ENCODE measurements around the gene VIT. TPM values are rescaled to one million over a fixed set of nuclear protein-coding genes. Genes with fewer than 3 reads are reported as not detected.

VIT gene
- polyA plus RNA-seq, 3 donors = not detected

DNA sequence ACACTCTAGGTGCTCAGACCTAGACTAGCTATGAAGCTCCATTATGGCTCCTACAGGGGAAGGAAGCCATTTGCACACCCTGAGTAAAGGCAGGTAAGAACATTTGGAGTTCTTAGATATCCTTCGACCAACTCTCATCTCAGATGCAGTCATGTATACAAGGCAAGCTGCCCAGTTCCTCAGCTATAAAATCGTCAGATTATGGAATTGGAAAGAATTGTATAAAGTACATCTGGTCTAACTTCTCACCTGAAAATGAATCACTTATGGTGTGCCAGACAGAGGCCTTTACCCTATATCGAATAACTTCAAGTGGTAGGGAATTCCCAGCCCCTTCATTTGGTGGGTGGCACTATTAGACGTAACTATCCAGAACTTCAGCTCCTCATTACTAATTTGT lies 79.3 kb downstream of the VIT start:
- H3K27me3 Mint-ChIP-seq (ENCODE audit: low read depth in 3 of 3) = peaks cover 0 to 2% (median 1%) of the 10 kb centered on the region in 3 donors
- 100% methylated on average over 2 of the region's 4 CpGs for WGBS (ENCODE audit: insufficient coverage)

DNA sequence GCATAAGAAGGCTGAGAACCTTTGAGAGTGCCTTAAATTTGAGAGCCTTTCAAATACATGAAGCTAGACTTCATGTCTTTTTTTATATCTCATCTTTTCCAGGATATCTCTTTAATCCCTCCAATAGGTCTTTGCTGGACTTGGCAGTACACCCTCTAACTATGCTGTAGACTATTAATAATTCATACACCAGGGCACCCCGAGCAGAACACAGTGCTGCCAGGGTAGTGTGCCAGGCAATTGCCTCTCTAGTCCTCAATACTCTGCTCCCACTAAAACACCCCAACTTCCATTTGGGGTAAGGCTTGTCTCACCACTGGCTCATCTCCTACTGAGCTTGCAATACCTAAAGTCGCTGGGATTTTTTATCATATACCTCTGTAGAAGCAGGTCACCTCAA lies 80.8 kb downstream of the VIT start:
- 89% methylated on average over 2 of the region's 2 CpGs for WGBS (ENCODE audit: insufficient coverage)
- Histone ChIP-seq H3K79me2 (ENCODE audit: insufficient read depth, low read length) (no peaks in the 10 kb centered on the region), H2AFZ (ENCODE audit: insufficient read depth, low read depth, low read length, poor library complexity, severe bottlenecking) (no peak overlapping the region), H3K27me3 (ENCODE audit: control insufficient read depth in 2 of 2, insufficient read depth in 2 of 2, low read length in 2 of 2) (no peaks in the 10 kb centered on the region), H3K4me1 (ENCODE audit: control insufficient read depth in 1 of 2, insufficient read depth in 2 of 2, low read length in 2 of 2) (peaks cover 7% of the 10 kb centered on the region in 2 donors), H3K9me3 (replicated peaks in 1 of 2; ENCODE audit: control insufficient read depth in 1 of 2, insufficient read depth in 1 of 2, low read length in 2 of 2) (no peaks in the 10 kb centered on the region), H3K4me3 (replicated peaks in 1 of 3; ENCODE audit: low read depth in 2 of 3, low read length in 3 of 3) (no peak overlapping the region), H3K36me3 (replicated peaks in 1 of 2; ENCODE audit: control insufficient read depth in 1 of 2, insufficient read depth in 2 of 2, low read length in 2 of 2) (no peaks in the 10 kb centered on the region), H3K9ac (ENCODE audit: insufficient read depth, low read length, poor library complexity, severe bottlenecking) (no peak overlapping the region), H4K20me1 (ENCODE audit: insufficient read depth, low read length) (no peaks in the 10 kb centered on the region), H3K27ac (ENCODE audit: low read depth in 1 of 2, low read length in 2 of 2) (no peak overlapping the region), H3K4me2 (replicated peaks; ENCODE audit: extremely low read depth, low read length, poor library complexity, severe bottlenecking) (no peak overlapping the region)
- H3K27ac Mint-ChIP-seq = no peak overlapping the region
- intact Hi-C loops (cut with micrococcal nuclease) = no loop called here
- DNase-seq = no peak
- H3K36me3 Mint-ChIP-seq = no peaks in the 10 kb centered on the region
- H3K27me3 Mint-ChIP-seq (ENCODE audit: low read depth in 3 of 3) = peaks cover 0 to 2% (median 1%) of the 10 kb centered on the region in 3 donors
- H3K4me3 Mint-ChIP-seq = no peak overlapping the region
- H3K4me1 Mint-ChIP-seq = peaks cover 10% of the 10 kb centered on the region
- TF ChIP-seq, protein P1, sequence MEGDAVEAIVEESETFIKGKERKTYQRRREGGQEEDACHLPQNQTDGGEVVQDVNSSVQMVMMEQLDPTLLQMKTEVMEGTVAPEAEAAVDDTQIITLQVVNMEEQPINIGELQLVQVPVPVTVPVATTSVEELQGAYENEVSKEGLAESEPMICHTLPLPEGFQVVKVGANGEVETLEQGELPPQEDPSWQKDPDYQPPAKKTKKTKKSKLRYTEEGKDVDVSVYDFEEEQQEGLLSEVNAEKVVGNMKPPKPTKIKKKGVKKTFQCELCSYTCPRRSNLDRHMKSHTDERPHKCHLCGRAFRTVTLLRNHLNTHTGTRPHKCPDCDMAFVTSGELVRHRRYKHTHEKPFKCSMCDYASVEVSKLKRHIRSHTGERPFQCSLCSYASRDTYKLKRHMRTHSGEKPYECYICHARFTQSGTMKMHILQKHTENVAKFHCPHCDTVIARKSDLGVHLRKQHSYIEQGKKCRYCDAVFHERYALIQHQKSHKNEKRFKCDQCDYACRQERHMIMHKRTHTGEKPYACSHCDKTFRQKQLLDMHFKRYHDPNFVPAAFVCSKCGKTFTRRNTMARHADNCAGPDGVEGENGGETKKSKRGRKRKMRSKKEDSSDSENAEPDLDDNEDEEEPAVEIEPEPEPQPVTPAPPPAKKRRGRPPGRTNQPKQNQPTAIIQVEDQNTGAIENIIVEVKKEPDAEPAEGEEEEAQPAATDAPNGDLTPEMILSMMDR (IDR thresholded peaks at IDR 0.05) = no peak
- H3K9me3 Mint-ChIP-seq = no peaks in the 10 kb centered on the region

More for the DNA sequence above, 79.3 kb downstream of the VIT start:
- Histone ChIP-seq H3K27me3 (ENCODE audit: control insufficient read depth in 2 of 2, insufficient read depth in 2 of 2, low read length in 2 of 2) (no peaks in the 10 kb centered on the region), H2AFZ (ENCODE audit: insufficient read depth, low read depth, low read length, poor library complexity, severe bottlenecking) (no peak overlapping the region), H3K79me2 (ENCODE audit: insufficient read depth, low read length) (no peaks in the 10 kb centered on the region), H3K4me1 (ENCODE audit: control insufficient read depth in 1 of 2, insufficient read depth in 2 of 2, low read length in 2 of 2) (no peaks in the 10 kb centered on the region), H3K9me3 (replicated peaks in 1 of 2; ENCODE audit: control insufficient read depth in 1 of 2, insufficient read depth in 1 of 2, low read length in 2 of 2) (no peaks in the 10 kb centered on the region), H3K27ac (ENCODE audit: low read depth in 1 of 2, low read length in 2 of 2) (no peak overlapping the region), H3K9ac (ENCODE audit: insufficient read depth, low read length, poor library complexity, severe bottlenecking) (no peak overlapping the region), H3K4me3 (replicated peaks in 1 of 3; ENCODE audit: low read depth in 2 of 3, low read length in 3 of 3) (no peak overlapping the region), H3K36me3 (replicated peaks in 1 of 2; ENCODE audit: control insufficient read depth in 1 of 2, insufficient read depth in 2 of 2, low read length in 2 of 2) (no peaks in the 10 kb centered on the region), H3K4me2 (replicated peaks; ENCODE audit: extremely low read depth, low read length, poor library complexity, severe bottlenecking) (no peak overlapping the region), H4K20me1 (ENCODE audit: insufficient read depth, low read length) (no peaks in the 10 kb centered on the region)
- no peaks in the 10 kb centered on the region for H3K9me3 Mint-ChIP-seq
- no peak overlapping the region for H3K27ac Mint-ChIP-seq
- intact Hi-C loops (cut with micrococcal nuclease) = no loop called here
- no peak overlapping the region for H3K4me3 Mint-ChIP-seq
- H3K4me1 Mint-ChIP-seq = peaks cover 4% of the 10 kb centered on the region
- TF ChIP-seq, protein P1 (IDR thresholded peaks at IDR 0.05) = no peak
- H3K36me3 Mint-ChIP-seq = no peaks in the 10 kb centered on the region
- DNase-seq = no peak
